IPS-NIHi7 (cell line): ENCODE results near the gene MAGI1.

Experiments used
- DNase-seq: peaks from one replicate; pipeline ENCODE4 v3.0.0; 2012; ENCODE audit warnings: mixed read lengths; ENCODE audit errors: extremely low spot score

The MAGI1 gene

DNA sequence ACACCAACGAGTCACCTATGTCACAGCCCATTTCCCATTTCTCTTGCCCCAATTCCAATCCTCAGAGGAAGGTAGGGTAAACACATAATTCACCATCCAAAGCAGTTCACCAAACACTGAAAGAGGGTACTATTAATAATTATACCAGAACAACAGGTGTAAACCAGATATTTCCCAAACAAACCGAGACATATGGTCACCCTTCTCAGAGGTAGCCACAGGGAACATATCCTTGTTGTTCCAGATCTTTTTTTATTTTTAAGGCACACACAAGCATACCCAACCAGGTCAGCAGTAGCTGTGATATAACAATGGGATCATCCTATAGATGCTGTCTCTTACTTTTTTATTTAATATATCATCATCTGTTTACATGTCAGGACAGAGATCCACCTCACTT lies 24.7 kb downstream of the MAGI1 start:
- DNase-seq: no peak

DNA sequence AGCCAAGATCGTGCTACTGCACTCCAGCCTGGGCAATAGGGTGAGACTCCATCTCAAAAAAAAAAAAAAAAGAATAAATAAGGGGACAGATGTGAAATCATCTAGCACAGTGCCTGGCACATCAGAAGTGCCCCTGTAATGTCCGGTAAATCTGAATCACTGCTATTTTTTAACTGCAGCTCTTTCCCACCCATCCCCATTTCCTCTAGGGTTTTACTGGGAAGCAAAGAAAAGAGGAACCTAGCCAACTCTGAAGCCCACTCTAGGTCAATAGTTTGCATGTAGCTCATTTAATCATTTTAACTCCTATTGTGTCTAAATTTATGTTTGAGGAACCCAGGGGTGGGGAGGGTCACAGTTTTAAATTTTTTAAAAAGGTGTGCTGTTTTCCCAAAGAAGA lies 26.0 kb downstream of the MAGI1 start:
- no peak for DNase-seq

DNA sequence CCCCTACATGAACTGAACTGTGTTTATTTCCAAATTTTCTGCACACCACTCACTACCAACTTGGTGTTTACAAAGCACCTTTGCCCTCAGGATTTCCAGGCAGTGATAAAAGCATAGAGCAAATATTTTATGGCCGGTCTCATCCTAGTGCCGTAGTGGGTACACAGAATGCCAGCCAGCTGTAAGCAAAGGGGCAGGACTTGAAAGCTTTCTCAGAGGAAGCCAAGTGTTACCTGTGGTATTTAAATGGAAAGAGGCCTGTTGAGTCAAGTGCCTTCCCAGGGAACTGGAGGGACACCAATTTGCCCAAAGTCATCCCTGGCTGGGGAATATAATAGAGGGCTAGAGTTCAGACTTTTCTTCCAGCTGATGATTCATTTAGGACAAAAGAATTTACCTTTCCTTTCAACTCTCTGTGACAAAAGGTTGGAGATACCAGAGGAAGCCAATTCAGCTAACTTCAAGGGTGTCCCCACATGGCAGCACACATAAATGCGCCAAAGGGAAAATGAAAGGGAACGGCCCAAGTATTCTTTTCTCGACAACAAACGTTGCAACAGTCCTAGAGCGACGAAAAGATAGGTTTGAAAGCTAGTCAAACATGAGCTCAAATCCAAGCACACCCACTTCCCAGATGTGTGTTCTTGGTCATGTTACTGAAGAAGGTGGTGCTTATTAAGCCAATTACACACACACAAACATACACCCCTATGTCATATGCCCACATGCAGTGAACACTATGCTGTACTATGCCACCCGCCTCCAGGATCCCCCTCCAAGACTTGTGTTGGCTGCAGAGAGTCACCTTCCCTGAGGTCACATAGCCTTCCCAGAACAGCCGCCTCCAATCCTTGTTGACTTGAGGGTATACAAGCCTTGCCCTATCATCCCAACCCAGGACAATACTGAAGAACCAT lies 27.7 kb downstream of the MAGI1 start:
- no peak for DNase-seq

DNA sequence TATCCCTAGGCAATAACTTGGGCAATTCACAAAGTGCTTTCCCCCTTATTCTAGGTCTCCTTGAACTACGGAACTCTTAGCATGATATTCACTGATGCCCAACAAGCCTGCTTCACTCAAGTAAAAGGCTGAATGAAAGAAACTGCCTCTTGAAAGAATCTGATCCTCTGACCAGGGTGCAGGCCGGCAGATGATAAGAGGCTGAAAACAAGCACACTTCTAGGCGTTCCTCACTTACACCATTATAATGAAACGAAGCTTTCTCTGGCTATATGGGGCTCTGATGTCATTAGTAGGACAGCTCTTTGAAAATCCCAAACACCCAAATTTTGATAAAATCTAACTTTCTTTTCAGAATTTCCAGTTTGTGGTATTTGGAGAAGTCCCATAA lies 28.4 kb downstream of the MAGI1 start:
- DNase-seq: no peak

DNA sequence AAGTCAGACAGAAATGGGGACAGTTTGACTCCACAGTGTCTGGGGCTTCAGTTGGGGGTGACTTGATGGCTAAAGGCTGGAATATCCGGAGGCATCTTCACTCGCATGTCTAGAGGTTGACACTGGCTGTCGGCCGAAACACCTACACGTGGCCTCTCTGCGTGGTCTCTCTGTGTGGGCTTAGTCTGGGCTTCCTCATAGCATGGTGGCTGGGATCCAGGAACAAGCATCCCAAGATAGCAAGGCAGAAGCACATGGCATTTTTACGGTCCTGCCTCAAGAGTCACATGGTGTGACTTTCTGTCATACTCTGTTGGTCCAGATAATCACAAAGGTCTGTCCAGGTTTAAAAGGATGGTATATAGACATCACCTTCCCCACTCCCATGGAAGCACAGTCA lies 34.5 kb downstream of the MAGI1 start:
- no peak for DNase-seq

DNA sequence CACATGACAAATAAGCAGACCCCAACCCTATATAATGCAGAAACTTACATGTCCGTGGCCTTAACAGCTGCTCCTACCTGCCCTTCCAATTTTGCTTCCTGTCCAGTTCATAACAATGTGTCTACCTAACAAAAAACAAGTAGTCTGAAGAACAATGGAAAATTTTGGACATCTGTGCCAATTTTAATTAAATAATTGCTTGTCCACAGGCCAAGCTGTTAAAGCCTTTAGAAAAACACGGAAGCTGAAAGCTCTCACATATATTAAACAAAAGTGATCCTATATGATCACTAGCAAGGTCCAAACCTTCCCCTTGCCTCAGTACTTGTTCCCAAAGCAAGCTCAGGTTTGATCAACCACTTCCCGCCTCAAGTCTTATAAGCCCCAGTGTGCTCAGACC lies 37.1 kb downstream of the MAGI1 start:
- no peak for DNase-seq

DNA sequence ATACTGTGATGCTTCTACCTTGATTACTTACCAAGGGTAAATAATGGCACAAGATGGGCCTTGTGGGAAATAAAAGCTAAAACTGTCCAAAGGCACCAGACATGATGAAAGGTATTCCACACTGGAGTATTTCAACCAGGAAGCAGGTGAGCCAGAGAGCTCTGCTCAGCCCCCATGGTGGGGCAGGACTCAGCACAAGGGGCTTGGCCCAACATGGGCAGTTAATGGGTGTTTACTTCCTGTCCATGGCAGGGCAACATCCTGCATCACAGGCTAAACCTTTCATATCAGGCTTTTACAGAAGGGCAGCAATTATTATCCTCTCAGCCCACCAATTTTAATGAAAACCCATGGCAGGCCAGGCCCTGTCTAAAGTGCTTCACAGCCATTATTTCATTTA lies 38.2 kb downstream of the MAGI1 start:
- DNase-seq: no peak

DNA sequence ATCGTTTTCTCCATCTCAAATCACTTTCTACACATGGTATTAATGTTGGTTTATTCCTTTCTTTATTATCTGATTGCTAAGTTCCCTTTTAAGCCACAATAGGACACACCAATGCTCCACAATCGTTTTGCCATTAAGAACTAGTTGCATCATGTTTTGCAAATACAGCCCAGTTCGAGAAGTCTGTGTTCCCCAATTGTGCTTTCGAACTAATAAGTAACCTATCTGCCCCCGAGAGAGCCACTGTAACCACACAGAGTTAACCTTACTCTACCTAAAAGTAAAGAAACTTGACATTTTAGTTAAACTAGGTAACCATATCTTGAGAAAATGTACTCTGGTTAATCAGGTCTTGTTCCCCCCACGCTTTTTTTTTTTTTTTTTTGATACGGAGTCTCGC lies 39.1 kb downstream of the MAGI1 start:
- no peak for DNase-seq

DNA sequence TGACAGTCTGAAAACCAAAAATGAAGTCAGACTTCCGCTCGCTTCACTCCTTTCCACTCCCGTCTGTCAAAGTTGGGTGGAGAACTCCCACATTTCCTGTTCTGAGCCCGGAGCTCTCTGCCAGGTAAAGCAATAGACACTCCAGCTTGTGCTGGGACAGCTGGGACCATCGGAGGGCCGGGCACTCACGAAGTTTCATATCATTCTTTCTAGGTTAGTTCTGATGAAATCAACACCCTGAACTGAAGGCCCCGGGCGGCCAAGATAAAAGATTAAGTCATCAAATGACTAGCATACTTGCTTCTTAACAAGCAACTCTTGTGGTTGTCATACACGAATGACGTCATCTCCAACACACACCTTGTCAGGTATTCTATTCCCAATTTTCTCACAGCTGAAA lies 42.1 kb downstream of the MAGI1 start:
- no peak for DNase-seq

DNA sequence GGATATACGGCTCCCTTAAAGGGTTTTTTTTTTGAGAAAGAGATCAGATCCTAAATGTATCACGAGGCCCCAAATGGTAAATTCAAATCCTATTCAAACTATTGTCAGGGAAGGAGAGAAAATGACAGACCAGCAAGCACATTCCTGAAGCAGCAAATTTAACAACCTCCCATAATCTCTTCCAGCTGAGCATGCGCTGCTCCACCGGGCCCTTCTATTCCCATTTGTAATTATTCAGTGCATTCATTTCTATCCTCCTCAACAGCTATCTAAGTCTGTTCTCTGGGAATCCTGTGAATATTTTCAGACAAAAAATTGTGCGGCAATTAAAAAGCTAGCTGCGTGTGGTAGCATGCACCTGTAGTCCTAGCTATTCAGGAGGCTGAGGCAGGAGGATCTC lies 43.2 kb downstream of the MAGI1 start:
- DNase-seq: no peak

DNA sequence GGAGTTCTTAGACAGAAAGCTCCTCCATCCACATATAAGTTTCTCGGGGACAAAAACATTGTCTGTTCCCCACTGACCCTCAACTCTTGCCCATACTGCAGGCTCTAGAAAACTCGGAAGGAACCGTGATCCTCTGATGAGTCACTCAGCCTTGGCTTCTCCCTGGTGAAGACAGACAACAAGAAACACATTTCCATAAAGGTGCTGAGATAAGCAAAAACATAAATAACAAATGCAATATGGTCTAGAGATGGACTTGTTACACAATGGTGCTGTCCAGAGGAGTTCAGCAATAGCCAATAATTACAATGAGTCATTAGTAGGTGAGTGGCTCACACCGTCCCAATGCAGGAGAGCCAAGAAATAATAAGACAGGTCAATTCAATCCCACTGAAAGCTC lies 43.7 kb downstream of the MAGI1 start:
- DNase-seq: no peak

DNA sequence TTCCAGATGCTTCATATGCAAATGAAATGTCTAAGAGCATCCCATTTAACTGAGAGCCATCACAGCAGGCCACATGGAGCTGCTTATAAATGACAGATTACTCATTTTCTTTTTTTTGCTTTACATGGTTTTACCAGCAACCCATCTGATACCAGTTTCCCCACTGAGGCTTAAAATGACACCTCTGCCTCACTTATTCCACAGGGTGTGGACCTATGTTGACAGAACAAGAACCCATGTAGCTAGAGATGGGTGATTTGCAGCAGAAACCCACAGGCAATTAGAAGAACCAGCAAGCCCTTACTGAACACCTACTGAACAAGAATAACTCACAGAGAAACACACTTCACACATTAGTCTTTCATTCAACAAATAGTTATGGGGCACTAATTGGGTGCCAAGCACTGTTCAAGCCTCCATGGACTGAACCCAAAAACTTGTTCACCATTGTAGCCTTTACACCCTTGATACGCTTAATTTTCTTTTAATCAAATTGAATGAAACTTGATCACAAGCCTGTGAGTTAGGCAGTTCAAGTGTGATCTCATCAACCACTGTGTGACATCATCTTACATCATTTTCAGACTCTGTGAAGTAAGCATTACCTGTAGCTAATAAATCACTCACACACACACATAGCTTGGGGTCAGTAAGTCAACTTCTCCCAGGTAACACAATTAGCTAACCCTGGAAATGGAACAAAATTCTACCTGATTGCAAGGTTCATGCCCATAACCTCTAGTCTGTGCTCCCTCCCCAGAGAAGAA lies 45.4 kb downstream of the MAGI1 start:
- no peak for DNase-seq

DNA sequence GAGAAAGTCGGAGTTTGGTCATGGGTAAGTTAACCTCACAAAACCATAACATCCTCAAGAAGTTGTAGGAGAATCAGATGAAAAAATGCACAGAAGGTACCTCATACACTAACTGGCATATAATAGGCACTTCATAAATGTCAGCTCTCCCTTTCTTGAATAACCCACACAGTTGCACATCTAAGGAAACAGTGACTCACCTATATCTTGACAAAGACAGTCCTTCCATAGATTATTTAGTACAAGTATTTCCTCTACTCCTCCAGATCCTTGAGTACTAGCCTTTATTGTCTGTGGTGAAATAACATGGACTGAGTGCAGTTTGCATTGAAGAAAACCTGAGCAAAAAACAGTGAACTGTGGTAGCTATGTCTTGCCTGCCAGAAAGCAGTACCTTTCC lies 46.6 kb downstream of the MAGI1 start:
- no peak for DNase-seq

DNA sequence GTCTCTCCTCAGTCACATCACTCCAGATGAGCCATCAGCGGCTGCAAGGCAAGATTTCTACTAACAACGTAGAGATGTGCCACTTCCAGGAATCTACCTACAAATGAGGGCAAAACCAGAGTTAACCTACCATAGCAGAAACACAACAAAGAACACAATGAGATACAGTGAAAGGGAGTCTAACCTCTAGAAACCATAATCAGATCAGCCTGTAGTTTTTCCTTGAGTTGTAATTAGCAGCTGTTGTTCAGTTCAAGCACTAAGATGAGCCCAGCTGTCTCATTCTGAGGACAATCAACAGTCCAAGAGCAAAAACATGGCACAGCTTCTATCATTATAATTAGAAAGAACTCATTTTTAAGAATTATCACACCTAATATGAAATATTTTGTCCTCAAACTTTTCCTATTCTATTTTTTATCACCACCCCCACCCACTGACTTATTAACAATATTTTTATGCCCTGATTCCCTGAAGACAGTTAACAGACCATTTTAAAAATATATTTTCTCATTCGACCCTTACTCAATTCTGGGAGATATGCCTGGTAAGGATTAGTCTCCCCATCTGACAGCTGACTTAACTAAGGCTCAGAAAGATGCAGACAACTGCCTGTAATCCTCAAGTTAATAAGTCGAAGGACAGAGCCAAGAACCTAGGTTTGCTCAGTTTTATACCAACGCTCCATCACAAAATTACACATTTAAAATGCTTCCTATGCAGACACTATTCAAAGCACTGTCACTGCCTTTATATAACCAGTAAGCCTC lies 50.1 kb downstream of the MAGI1 start:
- DNase-seq: no peak

DNA sequence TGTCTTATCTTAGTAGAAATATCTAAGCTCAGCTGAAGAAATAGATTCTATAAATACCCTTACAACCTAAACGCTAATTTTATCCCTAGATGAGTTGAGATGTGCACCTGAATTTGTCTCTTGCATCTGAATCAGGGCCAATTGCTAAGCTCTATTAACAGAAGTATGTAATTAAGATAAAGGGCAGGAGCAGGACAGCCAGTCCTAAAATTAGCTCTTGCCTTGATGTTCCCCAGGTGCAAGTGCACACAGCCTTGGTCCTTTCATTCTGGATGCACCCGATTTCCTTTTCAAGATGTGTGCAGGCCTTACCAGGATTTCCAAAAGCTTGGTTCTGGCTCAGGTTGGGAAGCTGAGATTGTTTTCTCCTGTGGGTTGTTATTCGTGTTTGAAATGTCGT lies 52.4 kb downstream of the MAGI1 start:
- DNase-seq: no peak

DNA sequence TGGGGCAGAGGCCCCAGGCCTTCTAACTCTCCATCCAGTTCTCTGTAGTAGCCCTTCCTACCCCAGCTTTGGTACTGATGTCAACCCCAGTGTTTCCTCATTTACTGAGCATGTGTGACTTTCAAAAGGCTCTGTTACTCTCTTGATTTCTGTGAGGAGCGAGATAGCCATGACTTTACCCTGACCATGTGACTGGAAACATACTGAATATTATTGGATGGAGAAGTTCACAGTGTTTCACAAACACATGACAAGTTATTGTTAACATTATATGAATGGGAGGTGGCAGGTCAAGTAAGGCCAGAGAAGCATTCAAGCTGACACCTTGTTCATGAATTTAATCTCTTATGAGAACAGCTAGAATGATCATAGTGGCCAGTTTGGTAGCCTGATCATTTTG lies 53.7 kb downstream of the MAGI1 start:
- DNase-seq: no peak

DNA sequence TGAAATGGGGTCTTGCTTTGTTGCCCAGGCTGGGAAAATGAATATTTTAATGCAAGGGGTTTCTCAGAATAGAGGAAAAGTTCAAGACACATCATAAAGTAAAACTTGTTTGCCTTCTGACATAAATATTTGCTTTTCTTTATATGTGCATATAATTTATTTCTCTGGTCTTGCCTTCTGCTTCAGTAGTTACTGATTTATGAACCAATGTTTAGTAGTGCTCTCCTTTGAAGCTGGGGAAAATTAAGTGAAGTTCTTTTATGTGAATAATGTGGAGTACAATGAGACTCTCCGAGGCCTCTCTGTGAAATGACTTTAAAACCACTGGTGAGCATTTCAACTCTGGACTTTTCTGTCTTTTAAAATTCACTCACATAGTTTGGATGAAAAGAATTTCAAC lies 55.6 kb downstream of the MAGI1 start:
- DNase-seq: no peak

DNA sequence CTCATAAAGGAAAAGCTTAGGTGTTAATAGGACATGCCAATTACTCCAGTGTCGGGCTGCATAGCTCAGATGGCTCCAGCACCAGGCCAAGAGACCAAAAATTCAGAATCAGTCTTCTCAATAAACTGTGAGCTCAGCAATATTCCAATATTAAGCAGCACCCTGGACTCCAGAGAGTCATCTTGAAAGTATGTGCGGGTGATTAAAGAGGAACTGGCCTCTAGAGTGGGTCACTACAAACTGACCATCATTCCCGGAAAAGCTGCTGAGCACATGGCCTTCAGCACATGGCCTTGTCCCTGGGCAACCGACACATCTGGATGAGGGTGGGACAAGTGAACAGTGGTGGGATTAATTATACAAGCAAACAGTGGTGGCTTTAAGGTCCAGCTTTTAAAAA lies 59.0 kb downstream of the MAGI1 start:
- DNase-seq: no peak

DNA sequence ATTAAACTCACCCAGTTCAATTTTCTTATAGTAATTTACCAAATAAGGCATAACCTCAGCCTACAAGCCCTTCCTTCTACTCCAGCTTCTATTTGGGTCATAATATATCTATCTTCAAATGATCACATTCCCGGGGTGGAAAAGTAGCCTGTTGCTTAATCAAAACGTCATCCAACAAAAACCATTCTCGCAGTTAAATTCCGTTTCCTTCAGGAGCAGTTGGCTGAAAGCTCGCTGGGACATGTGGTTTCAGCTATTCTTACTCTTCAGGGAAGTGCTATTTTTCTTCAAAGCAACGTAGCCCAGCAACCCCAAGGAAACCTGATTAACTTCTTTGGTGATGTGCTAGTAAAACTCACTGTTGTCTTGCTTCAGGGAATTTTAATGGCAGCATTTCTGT lies 59.6 kb downstream of the MAGI1 start:
- no peak for DNase-seq

DNA sequence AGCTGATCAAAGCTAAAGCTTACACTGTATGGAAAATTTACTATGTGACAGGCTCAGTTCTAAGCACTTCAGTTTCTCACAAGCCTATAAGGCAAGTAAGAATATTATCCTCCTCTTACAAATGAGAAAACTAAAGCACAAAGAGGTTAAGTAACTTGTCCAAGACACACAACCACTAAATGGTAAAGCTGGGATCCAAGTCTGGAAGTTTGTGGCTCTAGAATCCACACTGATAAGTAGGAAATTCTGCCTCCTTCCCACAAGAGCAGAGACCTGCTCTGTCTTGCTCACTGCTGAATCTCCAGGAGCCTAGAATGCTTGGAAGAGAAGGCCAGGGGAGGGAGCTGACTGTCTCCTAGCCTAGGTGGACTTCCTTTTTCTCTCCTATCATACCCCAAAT lies 60.6 kb downstream of the MAGI1 start:
- DNase-seq: no peak

DNA sequence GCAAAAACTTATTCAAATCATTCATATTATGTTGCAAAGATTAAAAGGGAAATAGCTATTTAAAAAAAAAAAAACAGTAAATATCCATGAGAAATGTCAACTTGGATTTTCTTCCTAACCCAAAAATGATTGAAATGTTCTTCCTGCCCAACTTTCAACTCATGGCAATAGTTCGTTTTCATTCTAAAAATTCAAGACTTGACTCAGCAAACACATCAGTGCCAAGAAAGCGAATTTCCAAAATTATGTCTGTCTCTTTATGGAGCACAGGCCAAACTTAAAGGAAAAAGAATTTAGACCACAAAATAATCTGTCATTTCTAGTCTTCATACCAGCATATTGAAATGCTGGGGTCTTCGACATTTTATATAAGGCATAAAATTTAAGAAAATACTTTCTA lies 63.7 kb downstream of the MAGI1 start:
- no peak for DNase-seq

DNA sequence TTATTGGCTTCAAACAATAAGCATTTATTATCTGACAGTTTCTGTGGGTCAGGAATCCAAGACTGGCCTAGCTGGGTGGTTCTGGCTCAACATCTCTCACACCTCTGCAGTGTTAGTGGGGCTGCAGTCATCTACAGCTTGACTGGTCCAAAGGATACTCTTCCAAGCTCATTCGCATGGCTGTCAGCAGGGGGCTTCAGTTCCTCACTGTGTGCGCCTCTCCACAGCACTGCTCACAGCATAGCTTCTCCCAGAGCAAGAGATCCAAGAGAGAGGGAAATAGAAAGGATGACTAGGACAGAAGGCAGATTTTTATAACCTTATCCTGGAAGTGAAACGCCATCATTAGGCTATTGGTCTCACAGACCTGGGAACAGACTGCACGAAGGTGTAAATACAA lies 64.2 kb downstream of the MAGI1 start:
- no peak for DNase-seq

DNA sequence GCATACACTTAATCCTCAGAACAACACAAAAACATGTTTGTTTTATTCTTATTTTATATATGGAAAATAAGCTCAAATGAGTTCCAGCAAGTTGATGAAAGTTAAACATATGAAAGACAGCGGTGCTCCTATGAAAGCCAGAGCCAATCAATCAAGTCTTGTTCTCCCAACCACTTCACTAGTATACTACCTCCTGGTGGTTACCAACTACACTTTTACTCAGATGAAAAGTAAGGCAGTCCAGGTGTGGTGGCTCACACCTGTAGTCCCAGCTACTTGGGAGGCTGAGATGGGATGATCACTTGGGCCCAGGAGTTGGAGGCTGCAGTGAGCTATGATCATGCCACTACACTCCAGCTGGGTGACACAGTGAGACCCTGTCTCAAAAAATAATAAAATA lies 66.0 kb downstream of the MAGI1 start:
- no peak for DNase-seq
